HepG2 (cell line): ENCODE results near the gene GGNBP2. TPM values are rescaled to one million over a fixed set of nuclear protein-coding genes. Genes with fewer than 3 reads are reported as not detected.

ENCODE experiments used
- BRCA1 ChIP-seq: sonication (generic); formaldehyde crosslinking; IDR thresholded peaks from 2 replicates; pipeline ENCODE4 v1.4.0; 2020; ENCODE audit warnings: missing genetic modification reagents
- GLMP ChIP-seq: sonication (generic); formaldehyde crosslinking; IDR thresholded peaks from 2 replicates; pipeline ENCODE4 v1.9.0; 2021; ENCODE audit warnings: missing genetic modification reagents, mild to moderate bottlenecking, borderline replicate concordance
- KDM4B ChIP-seq: sonication (generic); formaldehyde crosslinking; IDR thresholded peaks from 2 replicates; pipeline ENCODE4 v1.4.0; 2020; ENCODE audit warnings: missing genetic modification reagents
- KLF11 ChIP-seq: IDR thresholded peaks from 2 replicates; pipeline ENCODE4 v1.6.1; 2016; ENCODE audit warnings: missing compliant biosample characterization
- KLF12 ChIP-seq: sonication (generic); formaldehyde crosslinking; IDR thresholded peaks from 2 replicates; pipeline ENCODE4 v1.4.0; 2020; ENCODE audit warnings: missing genetic modification reagents, borderline replicate concordance
- NFAT5 ChIP-seq: sonication (generic); formaldehyde crosslinking; IDR thresholded peaks from 2 replicates; pipeline ENCODE4 v1.4.0; 2020; ENCODE audit warnings: missing genetic modification reagents
- NFE2L2 ChIP-seq: fragments of 150-350 bp; IDR thresholded peaks from 2 replicates; pipeline ENCODE4 v1.6.1; 2014; ENCODE audit warnings: low read length
- REPIN1 ChIP-seq: sonication (generic); formaldehyde crosslinking; IDR thresholded peaks from 2 replicates; pipeline ENCODE4 v1.8.0; 2022; ENCODE audit warnings: missing genetic modification reagents, low read depth, mild to moderate bottlenecking, borderline replicate concordance
- SALL2 ChIP-seq: sonication (generic); formaldehyde crosslinking; IDR thresholded peaks from 2 replicates; pipeline ENCODE4 v1.8.1; 2023; ENCODE audit warnings: mild to moderate bottlenecking, missing genetic modification reagents, inconsistent platforms
- SMARCC2 ChIP-seq: fragments of 450-650 bp; IDR thresholded peaks from 2 replicates; pipeline ENCODE4 v1.6.1; 2017; ENCODE audit warnings: antibody characterized with exemption, mild to moderate bottlenecking
- SRSF9 ChIP-seq: fragments of 200-400 bp; formaldehyde crosslinking; IDR thresholded peaks from 2 replicates; pipeline ENCODE4 v1.6.1; 2018; ENCODE audit warnings: borderline replicate concordance, mild to moderate bottlenecking, low read depth, low read length; ENCODE audit not compliant: insufficient read depth, poor library complexity, severe bottlenecking
- ZBTB7B ChIP-seq: sonication (generic); formaldehyde crosslinking; IDR thresholded peaks from 2 replicates; pipeline ENCODE4 v1.4.0; 2020; ENCODE audit warnings: missing genetic modification reagents
- ZFP36 ChIP-seq: fragments of 150-350 bp; IDR thresholded peaks from 2 replicates; pipeline ENCODE4 v1.6.1; 2018; ENCODE audit warnings: borderline replicate concordance, low read length, low read depth; ENCODE audit not compliant: partially characterized antibody
- ZFP90 ChIP-seq: sonication (generic); formaldehyde crosslinking; IDR thresholded peaks from 2 replicates; pipeline ENCODE4 v1.8.0; 2022; ENCODE audit warnings: missing genetic modification reagents, mild to moderate bottlenecking, inconsistent platforms, borderline replicate concordance
- ZNF292 ChIP-seq: sonication (generic); formaldehyde crosslinking; IDR thresholded peaks from 2 replicates; pipeline ENCODE4 v1.8.1; 2022; ENCODE audit warnings: mild to moderate bottlenecking, low read depth, missing genetic modification reagents, borderline replicate concordance
- ZNF33B ChIP-seq: sonication (generic); formaldehyde crosslinking; IDR thresholded peaks from 2 replicates; pipeline ENCODE4 v1.5.1; 2020; ENCODE audit warnings: mild to moderate bottlenecking, missing genetic modification reagents
- ZNF441 ChIP-seq: sonication (generic); formaldehyde crosslinking; IDR thresholded peaks from 2 replicates; pipeline ENCODE4 v1.7.0; 2021; ENCODE audit warnings: missing genetic modification reagents, borderline replicate concordance
- ZNF510 ChIP-seq: sonication (generic); formaldehyde crosslinking; IDR thresholded peaks from 2 replicates; pipeline ENCODE4 v1.4.0; 2020; ENCODE audit warnings: low read depth, mild to moderate bottlenecking, missing genetic modification reagents
- ZSCAN12 ChIP-seq: sonication (generic); formaldehyde crosslinking; IDR thresholded peaks from 2 replicates; pipeline ENCODE4 v1.9.0; 2021; ENCODE audit warnings: mild to moderate bottlenecking, missing genetic modification reagents
- ZSCAN21 ChIP-seq: sonication (generic); formaldehyde crosslinking; IDR thresholded peaks from 2 replicates; pipeline ENCODE4 v1.8.0; 2022; ENCODE audit warnings: mild to moderate bottlenecking, missing genetic modification reagents, moderate library complexity, borderline replicate concordance
- polyA plus RNA-seq, 8 experiments: library from polyadenylated mRNA; depleted of rRNA in 3 of 8; stranded (reverse) in 7 of 8; unstranded in 1 of 8; fragments of >200 nt; fragmentation: Illumina TruSeq in 4 of 8; extraction: Trizol in 4 of 8; gene quantifications; 2 replicates each; pipeline versions ENCODE4 v1.2.1 to v1.2.3, GENCODE V29; 2011 to 2016; ENCODE audit warnings: low read depth in 4 of 8, missing spikeins in 1 of 8, mixed read lengths in 1 of 8; ENCODE audit not compliant: insufficient read depth in 1 of 8
- total RNA-seq, 5 experiments: library from RNA; depleted of rRNA; stranded (reverse); fragments of >200 nt; fragmentation: Illumina TruSeq; extraction: Trizol; gene quantifications; 2 replicates each; pipeline ENCODE4 v1.2.3, GENCODE V29; 2016; ENCODE audit warnings: low read depth in 1 of 5
- TF ChIP-seq, protein P1 (sequence below): sonication (generic); formaldehyde crosslinking; IDR thresholded peaks from 2 replicates; pipeline ENCODE4 v1.4.0; 2020; ENCODE audit warnings: low read depth, mild to moderate bottlenecking, missing genetic modification reagents
- TF ChIP-seq, protein P2 (sequence below): sonication (generic); IDR thresholded peaks from 2 replicates; pipeline ENCODE4 v1.6.1; 2016; ENCODE audit warnings: low read depth, borderline replicate concordance

The GGNBP2 gene
- total and polyA plus RNA-seq, 2 of the 13 experiments (the other 11 are each of a cell fraction or from before 2014, with no cell fraction given), result 53.3 to 84.2 TPM

GRCh38 chr17:36544307-36545076, at the start of gene GGNBP2 (continued):
- TF ChIP-seq NFAT5 (CRISPR knock-in tag) (no peak), ZSCAN12 (CRISPR knock-in tag) (no peak), ZFP36 (no peak), SMARCC2 (no peak), KLF12 (CRISPR knock-in tag) (no peak; the same call in 1 of the 2 replicates), ZFP90 (CRISPR knock-in tag) (no peak; the same call in 1 of the 2 replicates), BRCA1 (CRISPR knock-in tag) (peak; percentile 56), SALL2 (no peak), SRSF9 (no peak), ZBTB7B (CRISPR knock-in tag) (peak; percentile 88), NFE2L2 (no peak), ZNF292 (CRISPR knock-in tag) (no peak), GLMP (no peak), ZSCAN21 (CRISPR knock-in tag) (peak; percentile 82; the same call in 1 of the 2 replicates), KDM4B (peak; percentile 18; the same call in 1 of the 2 replicates), KLF11 (CRISPR knock-in tag) (peak; percentile 52), ZNF510 (CRISPR knock-in tag) (0 out of 2 replicates have a peak, but pooled peaks have one; percentile 36), REPIN1 (CRISPR knock-in tag) (peak; percentile 71; the same call in 1 of the 2 replicates), ZNF33B (CRISPR knock-in tag) (no peak), ZNF441 (CRISPR knock-in tag) (no peak)
- TF ChIP-seq, protein P1, sequence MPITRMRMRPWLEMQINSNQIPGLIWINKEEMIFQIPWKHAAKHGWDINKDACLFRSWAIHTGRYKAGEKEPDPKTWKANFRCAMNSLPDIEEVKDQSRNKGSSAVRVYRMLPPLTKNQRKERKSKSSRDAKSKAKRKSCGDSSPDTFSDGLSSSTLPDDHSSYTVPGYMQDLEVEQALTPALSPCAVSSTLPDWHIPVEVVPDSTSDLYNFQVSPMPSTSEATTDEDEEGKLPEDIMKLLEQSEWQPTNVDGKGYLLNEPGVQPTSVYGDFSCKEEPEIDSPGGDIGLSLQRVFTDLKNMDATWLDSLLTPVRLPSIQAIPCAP (CRISPR knock-in tag), result no peak
- TF ChIP-seq, protein P2, sequence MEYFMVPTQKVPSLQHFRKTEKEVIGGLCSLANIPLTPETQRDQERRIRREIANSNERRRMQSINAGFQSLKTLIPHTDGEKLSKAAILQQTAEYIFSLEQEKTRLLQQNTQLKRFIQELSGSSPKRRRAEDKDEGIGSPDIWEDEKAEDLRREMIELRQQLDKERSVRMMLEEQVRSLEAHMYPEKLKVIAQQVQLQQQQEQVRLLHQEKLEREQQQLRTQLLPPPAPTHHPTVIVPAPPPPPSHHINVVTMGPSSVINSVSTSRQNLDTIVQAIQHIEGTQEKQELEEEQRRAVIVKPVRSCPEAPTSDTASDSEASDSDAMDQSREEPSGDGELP, result no peak
